GM12878 (cell line): Measurements from ENCODE around the gene ARL14EPL. TPM values are rescaled to one million over a fixed set of nuclear protein-coding genes. Genes with fewer than 3 reads are reported as not detected.

Experiments
- CBX5 ChIP-seq: sonication (generic); IDR thresholded peaks from 2 replicates; pipeline ENCODE4 v1.6.1; 2016; ENCODE audit warnings: low read depth, moderate library complexity, mild to moderate bottlenecking, inconsistent platforms
- CREB1 ChIP-seq: IDR thresholded peaks from 2 replicates; pipeline ENCODE4 v1.6.1; 2012; ENCODE audit warnings: low read depth, mild to moderate bottlenecking, inconsistent platforms
- DPF2 ChIP-seq: fragments of 450-650 bp; IDR thresholded peaks from 2 replicates; pipeline ENCODE4 v1.6.1; 2017; ENCODE audit warnings: mild to moderate bottlenecking
- FOXK2 ChIP-seq: fragments of 450-650 bp; IDR thresholded peaks from 2 replicates; pipeline ENCODE4 v1.6.1; 2017; ENCODE audit warnings: mild to moderate bottlenecking, moderate library complexity
- PML ChIP-seq: IDR thresholded peaks from 2 replicates; pipeline ENCODE4 v1.6.1; 2012; ENCODE audit warnings: low read length, inconsistent platforms
- RAD51 ChIP-seq: fragments of 450-650 bp; IDR thresholded peaks from 2 replicates; pipeline ENCODE4 v1.6.1; 2016; ENCODE audit warnings: moderate library complexity, mild to moderate bottlenecking, inconsistent platforms
- SIX5 ChIP-seq: IDR thresholded peaks from 2 replicates; pipeline ENCODE4 v1.6.1; 2011; ENCODE audit warnings: mild to moderate bottlenecking, low read depth, low read length, moderate library complexity; ENCODE audit not compliant: severe bottlenecking
- SMAD5 ChIP-seq: IDR thresholded peaks from 2 replicates; pipeline ENCODE4 v1.6.1; 2016; ENCODE audit warnings: antibody characterized with exemption, low read depth
- STAT3 ChIP-seq: IDR thresholded peaks from 2 replicates; pipeline ENCODE4 v1.6.1; 2011; ENCODE audit warnings: low read depth, low read length, improper control_type of control experiment
- polyA plus RNA-seq, 11 experiments: library from polyadenylated mRNA; depleted of rRNA in 4 of 11; unstranded in 6 of 11; stranded (reverse) in 5 of 11; fragments of >200 nt; fragmentation: Nextera tagmentation in 4 of 11; fragmentation: Illumina TruSeq in 1 of 11; extraction: Ambion mirVana in 4 of 11; extraction: Trizol in 1 of 11; gene quantifications; 1 replicate in 1 of 11; 2 replicates in 10 of 11; pipeline versions ENCODE4 v1.2.1 to v1.2.3, GENCODE V29; 2011 to 2016; ENCODE audit warnings: inconsistent platforms in 2 of 11, missing spikeins in 2 of 11, low read depth in 1 of 11
- total RNA-seq, 4 experiments: library from RNA; depleted of rRNA in 3 of 4; stranded (reverse); fragments of >200 nt in 3 of 4; fragmentation: Illumina TruSeq in 1 of 4; extraction: Trizol in 1 of 4; gene quantifications; 2 replicates each; pipeline versions ENCODE4 v1.2.1 to v1.2.3, GENCODE V29; 2013 to 2021
- TF ChIP-seq, protein P1 (sequence below): fragments of 150-350 bp; IDR thresholded peaks from 2 replicates; pipeline ENCODE4 v1.6.1; 2014; ENCODE audit warnings: mild to moderate bottlenecking, low read depth, low read length
- TF ChIP-seq, protein P2 (sequence below): IDR thresholded peaks from 2 replicates; pipeline ENCODE4 v1.6.1; 2011; ENCODE audit warnings: mild to moderate bottlenecking, low read depth, low read length, moderate library complexity; ENCODE audit not compliant: insufficient replicate concordance
- TF ChIP-seq, protein P3 (sequence below): fragments of 450-650 bp; IDR thresholded peaks from 2 replicates; pipeline ENCODE4 v1.6.1; 2018; ENCODE audit warnings: borderline replicate concordance, mild to moderate bottlenecking; ENCODE audit not compliant: partially characterized antibody
- TF ChIP-seq, protein P4 (sequence below), 3 experiments: IDR thresholded peaks in 2 of 3; conservative IDR thresholded peaks in 1 of 3; 2 replicates each; pipeline ENCODE4 v1.5.1; 2011; ENCODE audit warnings: low read depth in 3 of 3, low read length in 3 of 3, mild to moderate bottlenecking in 3 of 3, control low read depth in 2 of 3, moderate library complexity in 2 of 3, inconsistent platforms in 1 of 3, mixed read lengths in 1 of 3; ENCODE audit not compliant: control insufficient read depth in 2 of 3, insufficient read depth in 1 of 3; ENCODE audit errors: extremely low read depth in 1 of 3
- TF ChIP-seq, protein P5 (sequence below): IDR thresholded peaks from 2 replicates; pipeline ENCODE4 v1.6.1; 2012; ENCODE audit warnings: improper control_type of control experiment, low read depth, low read length; ENCODE audit not compliant: insufficient replicate concordance
- TF ChIP-seq, protein P6 (sequence below): IDR thresholded peaks from 2 replicates; pipeline ENCODE4 v1.6.1; 2011; ENCODE audit warnings: low read depth, mild to moderate bottlenecking, low read length, moderate library complexity, borderline replicate concordance; ENCODE audit errors: extremely low read depth

Gene ARL14EPL
- total and polyA plus RNA-seq, 10 of the 15 experiments (the other 5 are each of a cell fraction or from before 2014, with no cell fraction given): 0.08 TPM; not detected in 9

DNA sequence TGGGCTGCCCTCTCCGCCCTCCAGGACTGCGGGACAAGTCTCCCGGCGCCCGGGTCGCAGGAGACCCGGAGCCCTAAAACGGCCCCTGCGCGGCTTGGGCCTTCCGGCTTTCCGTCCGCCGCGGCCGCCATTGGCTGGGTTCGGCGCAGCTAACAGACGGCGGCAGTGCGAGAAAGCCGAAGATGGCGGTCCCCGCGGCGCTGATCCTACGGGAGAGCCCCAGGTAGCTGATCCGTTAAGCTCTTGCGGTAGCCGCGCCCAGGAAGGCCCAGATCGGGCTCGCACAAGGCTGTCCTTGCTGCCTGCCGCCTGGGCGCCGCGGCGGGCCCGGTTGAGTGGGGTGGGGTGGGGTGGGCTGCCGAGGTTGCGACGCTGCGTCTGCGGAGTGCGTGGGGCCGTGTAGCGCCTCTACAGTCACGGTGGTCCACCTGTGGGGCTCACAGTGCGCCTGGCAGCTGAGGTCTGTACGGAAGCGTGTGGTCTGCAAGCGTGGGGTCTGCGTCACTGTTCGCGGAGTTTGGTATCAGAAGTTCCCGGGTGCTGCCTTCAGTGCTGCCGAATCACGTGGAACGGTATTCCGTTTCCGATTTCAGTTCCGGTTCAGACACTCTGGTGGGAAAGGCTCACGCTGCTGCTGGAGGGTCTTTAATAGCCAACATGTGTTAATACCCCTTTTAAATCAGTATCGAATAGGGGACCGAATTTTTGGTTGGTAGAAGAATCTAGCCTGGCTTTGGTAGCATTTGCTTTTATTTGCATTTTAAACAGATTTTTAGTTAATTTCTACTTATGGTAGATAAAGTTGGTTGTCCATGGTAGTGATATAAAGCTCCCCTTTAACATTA, 52.8 kb downstream of the ARL14EPL start, which contains the start of gene COMMD10 (continued):
- TF ChIP-seq, protein P1, sequence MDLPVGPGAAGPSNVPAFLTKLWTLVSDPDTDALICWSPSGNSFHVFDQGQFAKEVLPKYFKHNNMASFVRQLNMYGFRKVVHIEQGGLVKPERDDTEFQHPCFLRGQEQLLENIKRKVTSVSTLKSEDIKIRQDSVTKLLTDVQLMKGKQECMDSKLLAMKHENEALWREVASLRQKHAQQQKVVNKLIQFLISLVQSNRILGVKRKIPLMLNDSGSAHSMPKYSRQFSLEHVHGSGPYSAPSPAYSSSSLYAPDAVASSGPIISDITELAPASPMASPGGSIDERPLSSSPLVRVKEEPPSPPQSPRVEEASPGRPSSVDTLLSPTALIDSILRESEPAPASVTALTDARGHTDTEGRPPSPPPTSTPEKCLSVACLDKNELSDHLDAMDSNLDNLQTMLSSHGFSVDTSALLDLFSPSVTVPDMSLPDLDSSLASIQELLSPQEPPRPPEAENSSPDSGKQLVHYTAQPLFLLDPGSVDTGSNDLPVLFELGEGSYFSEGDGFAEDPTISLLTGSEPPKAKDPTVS: no peak
- TF ChIP-seq, protein P2, sequence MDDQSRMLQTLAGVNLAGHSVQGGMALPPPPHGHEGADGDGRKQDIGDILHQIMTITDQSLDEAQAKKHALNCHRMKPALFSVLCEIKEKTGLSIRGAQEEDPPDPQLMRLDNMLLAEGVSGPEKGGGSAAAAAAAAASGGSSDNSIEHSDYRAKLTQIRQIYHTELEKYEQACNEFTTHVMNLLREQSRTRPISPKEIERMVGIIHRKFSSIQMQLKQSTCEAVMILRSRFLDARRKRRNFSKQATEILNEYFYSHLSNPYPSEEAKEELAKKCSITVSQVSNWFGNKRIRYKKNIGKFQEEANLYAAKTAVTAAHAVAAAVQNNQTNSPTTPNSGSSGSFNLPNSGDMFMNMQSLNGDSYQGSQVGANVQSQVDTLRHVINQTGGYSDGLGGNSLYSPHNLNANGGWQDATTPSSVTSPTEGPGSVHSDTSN: no peak
- TF ChIP-seq, protein P3, sequence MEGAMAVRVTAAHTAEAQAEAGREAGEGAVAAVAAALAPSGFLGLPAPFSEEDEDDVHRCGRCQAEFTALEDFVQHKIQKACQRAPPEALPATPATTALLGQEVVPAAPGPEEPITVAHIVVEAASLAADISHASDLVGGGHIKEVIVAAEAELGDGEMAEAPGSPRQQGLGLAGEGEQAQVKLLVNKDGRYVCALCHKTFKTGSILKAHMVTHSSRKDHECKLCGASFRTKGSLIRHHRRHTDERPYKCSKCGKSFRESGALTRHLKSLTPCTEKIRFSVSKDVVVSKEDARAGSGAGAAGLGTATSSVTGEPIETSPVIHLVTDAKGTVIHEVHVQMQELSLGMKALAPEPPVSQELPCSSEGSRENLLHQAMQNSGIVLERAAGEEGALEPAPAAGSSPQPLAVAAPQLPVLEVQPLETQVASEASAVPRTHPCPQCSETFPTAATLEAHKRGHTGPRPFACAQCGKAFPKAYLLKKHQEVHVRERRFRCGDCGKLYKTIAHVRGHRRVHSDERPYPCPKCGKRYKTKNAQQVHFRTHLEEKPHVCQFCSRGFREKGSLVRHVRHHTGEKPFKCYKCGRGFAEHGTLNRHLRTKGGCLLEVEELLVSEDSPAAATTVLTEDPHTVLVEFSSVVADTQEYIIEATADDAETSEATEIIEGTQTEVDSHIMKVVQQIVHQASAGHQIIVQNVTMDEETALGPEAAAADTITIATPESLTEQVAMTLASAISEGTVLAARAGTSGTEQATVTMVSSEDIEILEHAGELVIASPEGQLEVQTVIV: no peak
- TF ChIP-seq CREB1 (peak; percentile 88), CBX5 (peak; percentile 4; the same call in 1 of the 2 replicates), DPF2 (peak; percentile 77), SMAD5 (peak; percentile 70; the same call in 1 of the 2 replicates), SIX5 (no peak), FOXK2 (no peak), PML (0 out of 2 replicates have a peak, but pooled peaks have one; percentile 39), RAD51 (peak; percentile 84), STAT3 (no peak)
- TF ChIP-seq, protein P4, sequence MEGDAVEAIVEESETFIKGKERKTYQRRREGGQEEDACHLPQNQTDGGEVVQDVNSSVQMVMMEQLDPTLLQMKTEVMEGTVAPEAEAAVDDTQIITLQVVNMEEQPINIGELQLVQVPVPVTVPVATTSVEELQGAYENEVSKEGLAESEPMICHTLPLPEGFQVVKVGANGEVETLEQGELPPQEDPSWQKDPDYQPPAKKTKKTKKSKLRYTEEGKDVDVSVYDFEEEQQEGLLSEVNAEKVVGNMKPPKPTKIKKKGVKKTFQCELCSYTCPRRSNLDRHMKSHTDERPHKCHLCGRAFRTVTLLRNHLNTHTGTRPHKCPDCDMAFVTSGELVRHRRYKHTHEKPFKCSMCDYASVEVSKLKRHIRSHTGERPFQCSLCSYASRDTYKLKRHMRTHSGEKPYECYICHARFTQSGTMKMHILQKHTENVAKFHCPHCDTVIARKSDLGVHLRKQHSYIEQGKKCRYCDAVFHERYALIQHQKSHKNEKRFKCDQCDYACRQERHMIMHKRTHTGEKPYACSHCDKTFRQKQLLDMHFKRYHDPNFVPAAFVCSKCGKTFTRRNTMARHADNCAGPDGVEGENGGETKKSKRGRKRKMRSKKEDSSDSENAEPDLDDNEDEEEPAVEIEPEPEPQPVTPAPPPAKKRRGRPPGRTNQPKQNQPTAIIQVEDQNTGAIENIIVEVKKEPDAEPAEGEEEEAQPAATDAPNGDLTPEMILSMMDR (IDR thresholded peaks at IDR 0.05 in 2 of 3, conservative IDR thresholded peaks at IDR 0.05 in 1 of 3; ENCODE audit: control insufficient read depth in 2 of 3, extremely low read depth in 1 of 3, insufficient read depth in 1 of 3, low read depth in 3 of 3, low read length in 3 of 3): no peak
- TF ChIP-seq, protein P5, sequence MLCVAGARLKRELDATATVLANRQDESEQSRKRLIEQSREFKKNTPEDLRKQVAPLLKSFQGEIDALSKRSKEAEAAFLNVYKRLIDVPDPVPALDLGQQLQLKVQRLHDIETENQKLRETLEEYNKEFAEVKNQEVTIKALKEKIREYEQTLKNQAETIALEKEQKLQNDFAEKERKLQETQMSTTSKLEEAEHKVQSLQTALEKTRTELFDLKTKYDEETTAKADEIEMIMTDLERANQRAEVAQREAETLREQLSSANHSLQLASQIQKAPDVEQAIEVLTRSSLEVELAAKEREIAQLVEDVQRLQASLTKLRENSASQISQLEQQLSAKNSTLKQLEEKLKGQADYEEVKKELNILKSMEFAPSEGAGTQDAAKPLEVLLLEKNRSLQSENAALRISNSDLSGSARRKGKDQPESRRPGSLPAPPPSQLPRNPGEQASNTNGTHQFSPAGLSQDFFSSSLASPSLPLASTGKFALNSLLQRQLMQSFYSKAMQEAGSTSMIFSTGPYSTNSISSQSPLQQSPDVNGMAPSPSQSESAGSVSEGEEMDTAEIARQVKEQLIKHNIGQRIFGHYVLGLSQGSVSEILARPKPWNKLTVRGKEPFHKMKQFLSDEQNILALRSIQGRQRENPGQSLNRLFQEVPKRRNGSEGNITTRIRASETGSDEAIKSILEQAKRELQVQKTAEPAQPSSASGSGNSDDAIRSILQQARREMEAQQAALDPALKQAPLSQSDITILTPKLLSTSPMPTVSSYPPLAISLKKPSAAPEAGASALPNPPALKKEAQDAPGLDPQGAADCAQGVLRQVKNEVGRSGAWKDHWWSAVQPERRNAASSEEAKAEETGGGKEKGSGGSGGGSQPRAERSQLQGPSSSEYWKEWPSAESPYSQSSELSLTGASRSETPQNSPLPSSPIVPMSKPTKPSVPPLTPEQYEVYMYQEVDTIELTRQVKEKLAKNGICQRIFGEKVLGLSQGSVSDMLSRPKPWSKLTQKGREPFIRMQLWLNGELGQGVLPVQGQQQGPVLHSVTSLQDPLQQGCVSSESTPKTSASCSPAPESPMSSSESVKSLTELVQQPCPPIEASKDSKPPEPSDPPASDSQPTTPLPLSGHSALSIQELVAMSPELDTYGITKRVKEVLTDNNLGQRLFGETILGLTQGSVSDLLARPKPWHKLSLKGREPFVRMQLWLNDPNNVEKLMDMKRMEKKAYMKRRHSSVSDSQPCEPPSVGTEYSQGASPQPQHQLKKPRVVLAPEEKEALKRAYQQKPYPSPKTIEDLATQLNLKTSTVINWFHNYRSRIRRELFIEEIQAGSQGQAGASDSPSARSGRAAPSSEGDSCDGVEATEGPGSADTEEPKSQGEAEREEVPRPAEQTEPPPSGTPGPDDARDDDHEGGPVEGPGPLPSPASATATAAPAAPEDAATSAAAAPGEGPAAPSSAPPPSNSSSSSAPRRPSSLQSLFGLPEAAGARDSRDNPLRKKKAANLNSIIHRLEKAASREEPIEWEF: no peak
- TF ChIP-seq, protein P6, sequence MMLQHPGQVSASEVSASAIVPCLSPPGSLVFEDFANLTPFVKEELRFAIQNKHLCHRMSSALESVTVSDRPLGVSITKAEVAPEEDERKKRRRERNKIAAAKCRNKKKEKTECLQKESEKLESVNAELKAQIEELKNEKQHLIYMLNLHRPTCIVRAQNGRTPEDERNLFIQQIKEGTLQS: no peak
